Measurements from ENCODE around the gene INTS7.

- TF ChIP-seq, protein P1, sequence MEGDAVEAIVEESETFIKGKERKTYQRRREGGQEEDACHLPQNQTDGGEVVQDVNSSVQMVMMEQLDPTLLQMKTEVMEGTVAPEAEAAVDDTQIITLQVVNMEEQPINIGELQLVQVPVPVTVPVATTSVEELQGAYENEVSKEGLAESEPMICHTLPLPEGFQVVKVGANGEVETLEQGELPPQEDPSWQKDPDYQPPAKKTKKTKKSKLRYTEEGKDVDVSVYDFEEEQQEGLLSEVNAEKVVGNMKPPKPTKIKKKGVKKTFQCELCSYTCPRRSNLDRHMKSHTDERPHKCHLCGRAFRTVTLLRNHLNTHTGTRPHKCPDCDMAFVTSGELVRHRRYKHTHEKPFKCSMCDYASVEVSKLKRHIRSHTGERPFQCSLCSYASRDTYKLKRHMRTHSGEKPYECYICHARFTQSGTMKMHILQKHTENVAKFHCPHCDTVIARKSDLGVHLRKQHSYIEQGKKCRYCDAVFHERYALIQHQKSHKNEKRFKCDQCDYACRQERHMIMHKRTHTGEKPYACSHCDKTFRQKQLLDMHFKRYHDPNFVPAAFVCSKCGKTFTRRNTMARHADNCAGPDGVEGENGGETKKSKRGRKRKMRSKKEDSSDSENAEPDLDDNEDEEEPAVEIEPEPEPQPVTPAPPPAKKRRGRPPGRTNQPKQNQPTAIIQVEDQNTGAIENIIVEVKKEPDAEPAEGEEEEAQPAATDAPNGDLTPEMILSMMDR (IDR thresholded peaks at IDR 0.05), result no peak
- TF ChIP-seq POLR2A (IDR thresholded peaks at IDR 0.05), result no peak
Measured at GRCh38 chr1:212013672-212014071, 21.7 kb downstream of the INTS7 start.
